Stimulated activated naive B cell treated with anti-CD40 and anti-IgM and Interleukin-4, amounts not matched to agents 10 μg/mL and 1 μg/mL and 100 μg/mL, for 72 hours (primary cell): ENCODE results near the gene FTSJ3.

Experiments
- ATAC-seq, 2 donors: fragments of 150-1000 bp; cut with Tn5 transposase; replicated peaks; 2 replicates each; pipeline ENCODE4 v1.10.0; 2021; ENCODE audit warnings: moderate library complexity in 1 of 2
- DNase-seq: peaks from one replicate; pipeline ENCODE4 v3.0.0; 2021
- H3K27ac Mint-ChIP-seq: one replicate; pipeline ENCODE4 v1.8.0; 2022; ENCODE audit warnings: mild to moderate bottlenecking, mixed read lengths
- H3K27me3 Mint-ChIP-seq, 2 donors: one replicate each; pipeline ENCODE4 v1.8.0; 2022; ENCODE audit warnings: mixed read lengths in 2 of 2
- H3K36me3 Mint-ChIP-seq, 2 donors: one replicate each; pipeline ENCODE4 v1.8.0; 2022; ENCODE audit warnings: mixed read lengths in 2 of 2, mild to moderate bottlenecking in 1 of 2
- H3K4me1 Mint-ChIP-seq, 2 donors: one replicate each; pipeline ENCODE4 v1.8.0; 2022; ENCODE audit warnings: mixed read lengths in 2 of 2, mild to moderate bottlenecking in 1 of 2
- H3K4me3 Mint-ChIP-seq, 2 donors: one replicate each; pipeline ENCODE4 v1.8.0; 2022; ENCODE audit warnings: mild to moderate bottlenecking in 2 of 2, mixed read lengths in 2 of 2, moderate library complexity in 1 of 2
- H3K9me3 Mint-ChIP-seq, 2 donors: one replicate each; pipeline ENCODE4 v1.8.0; 2022; ENCODE audit warnings: mixed read lengths in 2 of 2, mild to moderate bottlenecking in 1 of 2

The FTSJ3 gene

DNA sequence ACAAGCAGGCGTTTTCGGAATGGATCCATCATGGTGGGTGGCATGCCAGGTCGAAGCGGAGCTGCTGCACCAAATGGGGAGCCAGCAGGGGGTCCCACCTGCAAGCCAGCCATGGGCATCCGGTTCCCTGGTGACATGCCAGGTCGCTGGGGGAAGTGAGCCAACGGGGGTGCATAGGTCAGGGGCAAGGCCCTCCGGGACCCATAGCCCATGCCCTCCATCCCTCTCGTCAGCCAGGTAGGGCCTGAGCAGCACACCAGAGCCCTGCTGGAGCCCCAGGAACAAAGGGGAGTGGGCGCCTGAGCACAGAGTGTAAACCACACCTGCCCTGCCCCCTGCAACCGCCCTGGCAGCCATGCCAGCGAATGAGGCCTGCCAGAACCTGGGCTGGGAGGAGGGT lies 10.0 kb upstream of the FTSJ3 start:
- Mint-ChIP-seq H3K36me3 (peaks cover 34 to 38% of the 10 kb centered on the region in 2 donors), H3K4me3 (no peak overlapping the region), H3K27me3 (no peaks in the 10 kb centered on the region), H3K9me3 (no peaks in the 10 kb centered on the region), H3K27ac (no peak overlapping the region), H3K4me1 (peaks cover 29 to 70% of the 10 kb centered on the region in 2 donors)
- ATAC-seq = no peak
- DNase-seq = no peak

DNA sequence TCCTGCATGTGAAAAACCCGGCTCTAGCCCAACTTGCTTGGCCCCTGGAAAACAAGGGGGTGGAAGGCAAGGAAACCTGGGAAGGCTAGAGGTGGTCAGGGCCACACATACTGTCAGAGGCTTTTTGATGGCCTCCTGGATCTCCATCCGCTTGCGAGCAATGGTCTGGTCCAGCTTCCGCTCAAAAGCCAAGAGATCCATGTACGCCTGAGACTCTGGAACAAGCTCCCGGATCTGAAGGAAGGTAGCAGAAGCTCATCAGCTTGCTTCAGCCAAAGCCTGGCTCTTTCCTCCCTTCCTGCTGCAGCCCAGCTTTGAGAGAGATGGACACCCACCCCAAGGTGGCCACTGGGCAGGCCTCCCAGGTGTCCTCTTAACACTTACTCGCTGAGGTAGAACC lies 9.3 kb upstream of the FTSJ3 start:
- H3K9me3 Mint-ChIP-seq = no peaks in the 10 kb centered on the region
- H3K4me1 Mint-ChIP-seq = peaks cover 29 to 68% of the 10 kb centered on the region in 2 donors
- peaks cover 38 to 42% of the 10 kb centered on the region in 2 donors for H3K36me3 Mint-ChIP-seq
- H3K27ac Mint-ChIP-seq = no peak overlapping the region
- H3K27me3 Mint-ChIP-seq = no peaks in the 10 kb centered on the region
- no peak overlapping the region for H3K4me3 Mint-ChIP-seq
- ATAC-seq (no peak), DNase-seq (no peak)

DNA sequence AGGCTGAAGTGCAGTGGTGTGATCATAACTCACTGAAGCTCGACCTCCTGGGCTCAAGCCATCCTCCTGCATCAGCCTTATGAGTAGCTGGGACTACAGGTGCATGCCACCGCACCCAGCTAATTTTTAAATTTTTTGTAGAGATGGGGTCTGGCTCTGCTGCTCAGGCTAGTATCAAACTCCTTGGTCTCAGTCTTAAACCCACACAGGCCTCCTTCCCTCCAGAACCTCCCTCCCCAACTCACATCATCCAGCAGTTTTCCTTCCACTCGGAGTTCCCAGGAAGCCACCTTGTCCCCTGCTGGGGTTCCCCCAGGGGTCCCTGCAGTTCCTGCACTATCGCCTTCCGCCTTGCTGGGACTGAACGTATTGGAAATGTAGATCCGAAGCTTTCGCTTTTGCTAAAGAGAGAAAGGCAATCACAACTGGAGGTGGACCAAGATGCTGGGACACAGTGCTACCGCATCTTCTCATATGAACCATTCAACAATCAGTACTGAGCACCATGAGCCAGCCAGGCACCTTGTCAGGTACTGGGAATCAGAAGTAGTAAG lies 7.8 kb upstream of the FTSJ3 start:
- no peaks in the 10 kb centered on the region for H3K27me3 Mint-ChIP-seq
- no peak for DNase-seq
- peak overlapping the region in 1 of 2 donors; percentile 57 for H3K4me3 Mint-ChIP-seq
- H3K27ac Mint-ChIP-seq = peak overlapping the region; percentile 88
- no peak for ATAC-seq
- H3K36me3 Mint-ChIP-seq = peaks cover 45 to 56% of the 10 kb centered on the region in 2 donors
- H3K9me3 Mint-ChIP-seq = no peaks in the 10 kb centered on the region
- peaks cover 27 to 63% of the 10 kb centered on the region in 2 donors for H3K4me1 Mint-ChIP-seq

DNA sequence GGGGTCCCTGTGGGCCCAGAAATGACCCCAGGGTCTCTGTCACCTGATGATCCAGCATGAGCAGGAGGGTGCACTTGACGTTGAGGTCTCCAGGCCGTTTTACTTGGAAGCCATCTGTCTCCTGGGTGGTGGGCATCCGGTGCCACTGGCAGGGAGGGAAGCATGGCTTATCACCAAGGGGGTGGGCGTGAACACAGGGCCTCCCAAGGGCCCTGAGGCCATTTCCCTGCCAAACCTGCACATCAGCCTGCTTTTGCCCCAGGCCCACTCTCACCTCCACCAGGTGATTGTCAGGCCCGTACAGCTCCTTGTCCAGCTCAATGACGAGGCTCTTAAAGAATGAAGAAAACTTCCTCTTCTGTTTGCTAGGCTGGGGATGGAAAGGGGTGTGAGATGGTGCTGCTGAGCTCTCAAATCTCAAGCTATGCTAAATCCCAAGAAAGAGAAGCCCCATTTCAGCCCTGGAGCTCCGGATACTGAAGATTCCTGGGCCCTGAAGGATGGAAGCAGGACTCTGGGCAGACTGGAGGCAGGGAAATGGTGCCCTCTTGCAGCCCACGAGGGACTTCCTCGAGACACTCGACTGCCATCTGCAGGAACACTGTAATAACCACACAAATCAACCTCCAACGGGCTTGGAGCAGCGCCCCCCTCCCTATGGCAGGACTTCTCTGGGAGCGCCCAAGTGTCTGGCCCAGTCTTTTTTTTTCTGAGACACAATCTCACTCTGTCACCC lies 7.1 kb upstream of the FTSJ3 start:
- no peaks in the 10 kb centered on the region for H3K27me3 Mint-ChIP-seq
- ATAC-seq = peak; percentile 85 to 86
- peaks cover 30 to 67% of the 10 kb centered on the region in 2 donors for H3K4me1 Mint-ChIP-seq
- H3K36me3 Mint-ChIP-seq = peaks cover 52 to 62% of the 10 kb centered on the region in 2 donors
- H3K27ac Mint-ChIP-seq = peak overlapping the region; percentile 76
- DNase-seq = peak; percentile 35
- no peak overlapping the region for H3K4me3 Mint-ChIP-seq
- H3K9me3 Mint-ChIP-seq = no peaks in the 10 kb centered on the region

DNA sequence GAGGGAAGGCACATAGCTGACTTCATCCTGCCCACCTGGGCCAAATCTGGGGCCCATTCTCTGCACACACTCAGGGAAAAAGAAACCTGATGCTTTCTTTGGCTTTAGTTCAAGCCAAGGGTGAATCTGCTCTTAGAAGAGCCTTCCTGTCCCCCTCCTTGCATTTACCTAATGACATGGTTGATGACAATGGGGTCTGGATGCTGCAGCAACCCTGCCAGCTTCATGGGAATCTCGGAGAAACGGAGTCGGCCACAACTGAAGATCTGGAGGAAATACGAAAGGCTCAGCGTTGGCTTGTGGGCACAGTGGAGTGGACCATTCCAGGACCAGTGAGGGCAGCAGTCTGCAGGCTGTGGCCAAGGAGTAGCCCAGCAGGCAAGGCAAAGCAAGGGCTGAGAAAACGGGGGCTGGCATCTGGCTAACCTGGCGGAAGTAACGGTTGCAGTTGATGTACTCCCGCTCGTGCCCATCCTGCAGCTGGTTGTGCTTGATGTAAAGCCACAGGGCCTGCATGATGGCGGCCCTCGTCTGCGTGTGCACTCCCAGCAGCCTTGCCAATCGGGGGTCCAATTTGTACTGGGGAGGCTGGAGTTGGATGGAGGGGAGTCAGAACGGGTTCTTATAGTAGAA lies 6.4 kb upstream of the FTSJ3 start:
- H3K4me3 Mint-ChIP-seq = no peak overlapping the region
- no peaks in the 10 kb centered on the region for H3K27me3 Mint-ChIP-seq
- H3K36me3 Mint-ChIP-seq = peaks cover 53 to 63% of the 10 kb centered on the region in 2 donors
- no peaks in the 10 kb centered on the region for H3K9me3 Mint-ChIP-seq
- H3K4me1 Mint-ChIP-seq = peaks cover 31 to 66% of the 10 kb centered on the region in 2 donors
- no peak for ATAC-seq
- DNase-seq = no peak
- peak overlapping the region; percentile 14 for H3K27ac Mint-ChIP-seq

DNA sequence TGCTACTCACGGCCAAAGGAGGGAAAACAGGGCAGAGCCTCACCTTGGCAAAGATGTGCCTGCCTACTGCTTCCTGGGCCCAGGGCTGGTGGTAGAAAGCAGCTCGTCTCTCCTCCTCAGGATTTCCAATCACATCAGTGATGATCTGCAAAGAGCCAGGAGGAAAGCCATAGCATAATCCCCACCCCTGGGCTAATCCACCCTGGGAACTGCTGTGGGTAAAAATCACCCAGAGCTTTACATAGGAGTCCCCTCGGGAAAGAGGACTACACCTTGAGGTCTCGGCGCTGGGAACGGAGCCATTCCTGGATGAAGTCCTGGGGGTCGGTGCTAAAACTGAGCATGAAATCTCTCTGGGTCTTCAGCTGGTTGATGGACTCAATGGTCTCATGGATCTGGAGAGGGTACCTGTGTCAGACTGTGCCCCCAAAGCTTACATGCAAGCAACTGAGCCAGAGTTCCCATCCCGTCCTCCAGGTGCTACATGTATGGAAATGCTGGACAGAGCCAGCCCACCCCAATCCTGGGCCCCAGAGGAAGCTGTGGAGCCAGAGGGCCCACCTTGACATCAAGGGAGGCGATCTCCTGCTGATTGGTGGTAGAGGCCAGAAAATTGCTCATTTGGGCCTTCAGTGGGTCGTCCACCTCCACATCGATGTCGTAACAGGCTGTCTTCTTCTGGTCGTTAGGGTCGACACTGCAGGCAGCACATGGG lies 5.7 kb upstream of the FTSJ3 start:
- peak overlapping the region; percentile 14 for H3K27ac Mint-ChIP-seq
- no peak for DNase-seq
- peaks cover 53 to 66% of the 10 kb centered on the region in 2 donors for H3K36me3 Mint-ChIP-seq
- peaks cover 29 to 64% of the 10 kb centered on the region in 2 donors for H3K4me1 Mint-ChIP-seq
- no peaks in the 10 kb centered on the region for H3K9me3 Mint-ChIP-seq
- ATAC-seq = no peak
- no peaks in the 10 kb centered on the region for H3K27me3 Mint-ChIP-seq
- no peak overlapping the region for H3K4me3 Mint-ChIP-seq

DNA sequence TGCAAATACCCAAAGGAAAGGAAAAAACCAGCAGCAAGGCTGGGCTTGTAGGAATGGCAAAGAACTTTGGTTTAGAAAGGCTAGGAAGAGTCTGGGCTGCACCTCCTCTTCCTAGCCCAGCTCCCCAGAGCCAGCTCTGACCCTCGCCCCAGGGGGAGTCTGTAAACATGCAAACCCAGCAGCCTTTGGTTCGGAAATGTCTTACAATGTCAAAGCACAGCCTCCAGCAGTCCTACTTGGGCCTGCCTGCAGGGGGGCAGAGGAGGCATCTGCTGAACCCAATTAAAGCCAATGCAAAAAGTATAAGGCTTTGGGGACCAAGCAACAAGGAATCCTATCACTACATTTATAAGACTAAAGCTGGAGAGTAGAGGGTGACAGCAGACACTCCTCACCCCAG lies 5.0 kb upstream of the FTSJ3 start:
- peaks cover 50 to 67% of the 10 kb centered on the region in 2 donors for H3K36me3 Mint-ChIP-seq
- peaks cover 28 to 64% of the 10 kb centered on the region in 2 donors for H3K4me1 Mint-ChIP-seq
- H3K9me3 Mint-ChIP-seq = no peaks in the 10 kb centered on the region
- no peaks in the 10 kb centered on the region for H3K27me3 Mint-ChIP-seq
- H3K4me3 Mint-ChIP-seq = no peak overlapping the region
- ATAC-seq (no peak), DNase-seq (no peak)
- H3K27ac Mint-ChIP-seq = no peak overlapping the region

DNA sequence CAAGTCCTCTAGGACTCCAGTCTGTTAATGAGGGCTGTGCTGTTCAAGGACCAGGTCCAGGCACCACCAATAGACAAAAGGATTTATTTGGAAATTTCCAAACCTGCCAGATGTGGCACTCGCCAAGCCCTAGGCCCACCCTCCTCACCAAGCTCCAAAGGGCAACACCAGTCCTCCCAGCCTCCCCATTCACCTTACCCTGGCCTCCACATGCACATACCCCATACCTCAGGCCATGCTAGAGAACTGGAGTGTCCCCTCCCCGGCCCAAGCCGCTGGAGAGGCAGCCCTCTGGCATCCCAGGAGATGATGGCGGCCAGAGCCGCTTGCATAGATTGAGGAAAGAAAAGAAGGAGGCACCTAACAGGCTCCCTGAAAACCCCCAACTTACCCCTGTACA lies 4.6 kb upstream of the FTSJ3 start:
- Mint-ChIP-seq H3K4me1 (peaks cover 26 to 60% of the 10 kb centered on the region in 2 donors), H3K27ac (no peak overlapping the region), H3K4me3 (no peak overlapping the region), H3K36me3 (peaks cover 50 to 69% of the 10 kb centered on the region in 2 donors), H3K27me3 (no peaks in the 10 kb centered on the region), H3K9me3 (no peaks in the 10 kb centered on the region)
- no peak for DNase-seq
- no peak for ATAC-seq

DNA sequence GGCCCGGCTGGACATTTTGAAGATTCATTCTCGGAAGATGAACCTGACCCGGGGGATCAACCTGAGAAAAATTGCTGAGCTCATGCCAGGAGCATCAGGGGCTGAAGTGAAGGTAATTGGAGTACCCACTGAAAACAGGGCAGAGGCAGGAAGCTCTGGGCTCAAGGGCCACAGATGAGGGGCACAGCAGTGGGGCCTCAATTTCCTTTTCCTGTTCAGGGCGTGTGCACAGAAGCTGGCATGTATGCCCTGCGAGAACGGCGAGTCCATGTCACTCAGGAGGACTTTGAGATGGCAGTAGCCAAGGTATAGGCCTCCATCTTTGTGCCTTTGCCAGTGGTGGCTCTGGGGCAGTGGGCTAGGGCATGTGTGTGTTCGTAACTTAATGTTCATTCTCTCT lies 4.0 kb upstream of the FTSJ3 start:
- Mint-ChIP-seq H3K4me1 (peaks cover 26 to 60% of the 10 kb centered on the region in 2 donors), H3K9me3 (no peaks in the 10 kb centered on the region), H3K27me3 (no peaks in the 10 kb centered on the region), H3K36me3 (peaks cover 49 to 70% of the 10 kb centered on the region in 2 donors), H3K4me3 (no peak overlapping the region), H3K27ac (peak overlapping the region; percentile 38)
- ATAC-seq = no peak
- DNase-seq = no peak

DNA sequence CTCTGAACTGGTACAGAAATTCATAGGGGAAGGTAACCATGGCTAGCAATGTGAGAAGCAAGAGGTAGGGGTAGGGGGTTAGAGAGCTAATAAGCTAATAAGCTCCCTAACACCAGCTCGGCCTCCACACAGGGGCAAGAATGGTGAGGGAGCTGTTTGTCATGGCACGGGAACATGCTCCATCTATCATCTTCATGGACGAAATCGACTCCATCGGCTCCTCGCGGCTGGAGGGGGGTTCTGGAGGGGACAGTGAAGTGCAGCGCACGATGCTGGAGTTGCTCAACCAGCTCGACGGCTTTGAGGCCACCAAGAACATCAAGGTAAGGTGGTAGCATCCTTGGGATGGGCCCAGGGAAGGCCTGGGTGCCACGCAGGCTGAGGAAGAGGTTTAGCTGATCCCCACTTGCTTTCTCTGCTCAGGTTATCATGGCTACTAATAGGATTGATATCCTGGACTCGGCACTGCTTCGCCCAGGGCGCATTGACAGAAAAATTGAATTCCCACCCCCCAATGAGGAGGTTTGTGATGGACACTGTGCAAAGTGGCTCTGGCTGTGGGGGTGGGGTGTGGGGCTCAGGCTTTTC lies 3.5 kb upstream of the FTSJ3 start:
- peak overlapping the region; percentile 38 for H3K27ac Mint-ChIP-seq
- peak overlapping the region in 1 of 2 donors; percentile 25 for H3K4me3 Mint-ChIP-seq
- ATAC-seq (no peak), DNase-seq (no peak)
- peaks cover 54 to 74% of the 10 kb centered on the region in 2 donors for H3K36me3 Mint-ChIP-seq
- no peaks in the 10 kb centered on the region for H3K9me3 Mint-ChIP-seq
- no peaks in the 10 kb centered on the region for H3K27me3 Mint-ChIP-seq
- H3K4me1 Mint-ChIP-seq = peaks cover 31 to 65% of the 10 kb centered on the region in 2 donors

DNA sequence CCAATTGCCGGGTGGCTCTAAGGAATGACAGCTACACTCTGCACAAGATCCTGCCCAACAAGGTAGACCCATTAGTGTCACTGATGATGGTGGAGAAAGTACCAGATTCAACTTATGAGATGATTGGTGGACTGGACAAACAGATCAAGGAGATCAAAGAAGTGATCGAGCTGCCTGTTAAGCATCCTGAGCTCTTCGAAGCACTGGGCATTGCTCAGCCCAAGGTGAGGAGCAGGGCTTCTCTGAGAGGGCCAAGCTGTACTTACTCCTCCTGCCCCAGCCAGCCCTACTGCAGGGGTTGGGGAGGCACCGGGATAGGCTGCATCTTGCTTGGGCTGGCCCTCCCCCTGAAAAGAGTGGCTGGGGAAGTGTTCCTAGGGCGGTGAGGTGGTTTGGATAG lies 2.8 kb upstream of the FTSJ3 start:
- Mint-ChIP-seq H3K4me3 (no peak overlapping the region), H3K9me3 (no peaks in the 10 kb centered on the region), H3K27me3 (no peaks in the 10 kb centered on the region), H3K4me1 (peaks cover 34 to 65% of the 10 kb centered on the region in 2 donors), H3K36me3 (peaks cover 52 to 73% of the 10 kb centered on the region in 2 donors), H3K27ac (peak overlapping the region; percentile 38)
- DNase-seq (no peak), ATAC-seq (no peak)

DNA sequence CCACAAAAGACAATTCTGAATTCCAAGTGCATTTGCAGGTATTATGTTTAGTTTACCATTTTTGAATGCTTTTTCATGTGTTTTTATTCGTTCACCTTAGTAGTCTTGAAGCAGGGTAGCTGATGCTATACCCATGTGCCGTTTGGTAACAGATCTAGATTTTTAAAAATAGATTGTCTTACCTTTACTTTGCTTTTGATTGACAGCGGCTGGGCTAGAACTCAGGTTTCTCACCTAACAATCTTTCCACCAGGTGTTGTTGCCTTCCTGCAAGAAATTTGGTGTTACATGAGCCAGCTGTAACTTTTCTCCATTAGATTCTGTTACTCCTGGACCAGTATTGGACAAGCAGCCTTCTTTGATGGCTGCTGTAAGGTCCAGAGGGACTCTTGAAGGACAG lies 1.5 kb upstream of the FTSJ3 start:
- H3K36me3 Mint-ChIP-seq = peaks cover 51 to 74% of the 10 kb centered on the region in 2 donors
- no peaks in the 10 kb centered on the region for H3K27me3 Mint-ChIP-seq
- DNase-seq = no peak
- ATAC-seq = no peak
- no peak overlapping the region for H3K27ac Mint-ChIP-seq
- H3K4me1 Mint-ChIP-seq = peaks cover 41 to 66% of the 10 kb centered on the region in 2 donors
- H3K4me3 Mint-ChIP-seq = peak overlapping the region in 1 of 2 donors; percentile 25
- H3K9me3 Mint-ChIP-seq = no peaks in the 10 kb centered on the region

DNA sequence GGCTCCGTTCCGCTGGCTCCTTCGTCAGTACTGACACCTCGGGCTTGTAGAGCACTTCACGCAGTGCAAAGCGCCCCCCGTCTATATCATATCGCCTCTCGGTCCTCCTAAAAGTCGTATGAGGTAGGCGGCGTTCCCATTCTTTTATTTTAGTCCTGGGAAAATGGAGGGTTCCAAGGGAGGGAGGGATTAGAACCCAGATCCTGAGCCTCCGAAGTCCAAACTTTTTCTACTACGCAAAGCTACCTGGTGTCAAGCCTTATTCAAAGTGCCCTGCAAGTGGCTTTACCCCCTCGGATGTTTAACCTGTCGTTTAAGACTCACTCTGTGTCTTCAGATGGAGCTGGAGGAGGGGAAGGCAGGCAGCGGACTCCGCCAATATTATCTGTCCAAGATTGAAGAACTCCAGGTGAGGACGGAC lies 348 bp upstream of the FTSJ3 start:
- ATAC-seq (no peak), DNase-seq (no peak)
- Mint-ChIP-seq H3K4me3 (peak overlapping the region; percentile 98 to 99), H3K9me3 (no peaks in the 10 kb centered on the region), H3K36me3 (peaks cover 49 to 76% of the 10 kb centered on the region in 2 donors), H3K4me1 (peaks cover 45 to 72% of the 10 kb centered on the region in 2 donors), H3K27me3 (no peaks in the 10 kb centered on the region), H3K27ac (peak overlapping the region; percentile 100)

DNA sequence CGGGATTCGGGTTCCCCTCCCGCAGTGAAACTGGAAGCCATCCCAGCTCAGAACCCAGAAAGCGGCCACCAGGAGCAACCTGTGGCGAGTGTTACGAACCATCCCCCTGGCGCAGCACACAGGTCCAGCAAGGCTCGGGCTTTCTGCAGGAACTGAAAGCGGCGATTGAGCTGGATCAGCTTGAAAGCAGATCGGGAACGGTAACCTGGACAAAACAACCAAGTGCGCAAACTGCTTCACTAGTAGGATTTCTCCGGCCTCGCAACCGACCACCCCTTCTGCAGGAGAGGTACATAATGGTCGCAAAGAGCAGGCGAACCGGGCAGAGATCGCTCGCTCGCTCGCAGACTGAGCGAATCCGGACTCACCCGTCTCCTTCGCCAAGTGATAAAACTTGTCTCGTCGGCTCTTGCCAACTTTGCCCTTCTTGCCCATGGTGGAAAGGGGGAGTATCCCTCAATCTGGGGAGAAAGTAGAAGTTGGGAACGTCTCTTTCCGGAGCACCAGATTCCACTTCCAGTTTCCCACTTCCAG lies 928 bp downstream of the FTSJ3 start:
- no peaks in the 10 kb centered on the region for H3K9me3 Mint-ChIP-seq
- H3K27me3 Mint-ChIP-seq = no peaks in the 10 kb centered on the region
- no peak for DNase-seq
- H3K36me3 Mint-ChIP-seq = peaks cover 51 to 80% of the 10 kb centered on the region in 2 donors
- peaks cover 52 to 85% of the 10 kb centered on the region in 2 donors for H3K4me1 Mint-ChIP-seq
- H3K27ac Mint-ChIP-seq = peak overlapping the region; percentile 100
- peak overlapping the region; percentile 98 to 99 for H3K4me3 Mint-ChIP-seq
- ATAC-seq = peak; percentile 5 to 8
